ENCODE measurements around the gene MB21D2.

The MB21D2 gene

GRCh38 chr3:192887047-192887446 is 30.6 kb downstream of the MB21D2 start:
- Histone ChIP-seq H3K4me1 (ENCODE audit: control insufficient read depth, insufficient read depth, low read length) (peaks cover 24% of the 10 kb centered on the region), H3K9me3 (ENCODE audit: control insufficient read depth, low read length) (no peaks in the 10 kb centered on the region), H3K4me3 (ENCODE audit: low read length) (no peak overlapping the region), H3K27me3 (ENCODE audit: control insufficient read depth, insufficient read depth, low read length) (no peaks in the 10 kb centered on the region), H3K9ac (ENCODE audit: low read length) (no peak overlapping the region), H3K36me3 (ENCODE audit: control insufficient read depth, insufficient read depth, low read length) (no peaks in the 10 kb centered on the region)

- H3K4me3 ChIP-seq (ENCODE audit: low read length): no peak overlapping the region
- peaks cover 21% of the 10 kb centered on the region for H3K4me1 ChIP-seq (ENCODE audit: control insufficient read depth, insufficient read depth, low read length)
- no peaks in the 10 kb centered on the region for H3K9me3 ChIP-seq (ENCODE audit: control insufficient read depth, low read length)
- no peaks in the 10 kb centered on the region for H3K36me3 ChIP-seq (ENCODE audit: control insufficient read depth, insufficient read depth, low read length)
- no peaks in the 10 kb centered on the region for H3K27me3 ChIP-seq (ENCODE audit: control insufficient read depth, insufficient read depth, low read length)
- H3K9ac ChIP-seq (ENCODE audit: low read length): no peak overlapping the region
These were observed 32.6 kb downstream of the MB21D2 start for GRCh38 chr3:192884777-192885773.

GRCh38 chr3:192883512-192883911 is 34.1 kb downstream of the MB21D2 start:
- Histone ChIP-seq H3K4me1 (ENCODE audit: control insufficient read depth, insufficient read depth, low read length) (peaks cover 7% of the 10 kb centered on the region), H3K9me3 (ENCODE audit: control insufficient read depth, low read length) (no peaks in the 10 kb centered on the region), H3K27me3 (ENCODE audit: control insufficient read depth, insufficient read depth, low read length) (no peaks in the 10 kb centered on the region), H3K36me3 (ENCODE audit: control insufficient read depth, insufficient read depth, low read length) (no peaks in the 10 kb centered on the region), H3K9ac (ENCODE audit: low read length) (no peak overlapping the region), H3K4me3 (ENCODE audit: low read length) (no peak overlapping the region)

- H3K4me1 ChIP-seq (ENCODE audit: control insufficient read depth, insufficient read depth, low read length): no peaks in the 10 kb centered on the region
- no peak overlapping the region for H3K9ac ChIP-seq (ENCODE audit: low read length)
- no peaks in the 10 kb centered on the region for H3K9me3 ChIP-seq (ENCODE audit: control insufficient read depth, low read length)
- H3K4me3 ChIP-seq (ENCODE audit: low read length): no peak overlapping the region
- no peaks in the 10 kb centered on the region for H3K27me3 ChIP-seq (ENCODE audit: control insufficient read depth, insufficient read depth, low read length)
- no peaks in the 10 kb centered on the region for H3K36me3 ChIP-seq (ENCODE audit: control insufficient read depth, insufficient read depth, low read length)
These were observed 36.4 kb downstream of the MB21D2 start for GRCh38 chr3:192881159-192881786.

- Histone ChIP-seq H3K9ac (ENCODE audit: low read length) (no peak overlapping the region), H3K36me3 (ENCODE audit: control insufficient read depth, insufficient read depth, low read length) (no peaks in the 10 kb centered on the region), H3K9me3 (ENCODE audit: control insufficient read depth, low read length) (no peaks in the 10 kb centered on the region)
These were observed 37.3 kb downstream of the MB21D2 start for GRCh38 chr3:192880313-192880712.

GRCh38 chr3:192879346-192880031 is 38.2 kb downstream of the MB21D2 start:
- Histone ChIP-seq H3K4me1 (ENCODE audit: control insufficient read depth, insufficient read depth, low read length) (peaks cover 4% of the 10 kb centered on the region), H3K4me3 (ENCODE audit: low read length) (no peak overlapping the region), H3K9me3 (ENCODE audit: control insufficient read depth, low read length) (no peaks in the 10 kb centered on the region), H3K9ac (ENCODE audit: low read length) (no peak overlapping the region), H3K27me3 (ENCODE audit: control insufficient read depth, insufficient read depth, low read length) (no peaks in the 10 kb centered on the region), H3K36me3 (ENCODE audit: control insufficient read depth, insufficient read depth, low read length) (no peaks in the 10 kb centered on the region)

More at GRCh38 chr3:192880313-192880712, 37.3 kb downstream of the MB21D2 start:
- Histone ChIP-seq H3K27me3 (ENCODE audit: control insufficient read depth, insufficient read depth, low read length) (no peaks in the 10 kb centered on the region), H3K4me3 (ENCODE audit: low read length) (no peak overlapping the region), H3K4me1 (ENCODE audit: control insufficient read depth, insufficient read depth, low read length) (no peaks in the 10 kb centered on the region)

GRCh38 chr3:192875971-192876565 is 41.6 kb downstream of the MB21D2 start:
- no peaks in the 10 kb centered on the region for H3K36me3 ChIP-seq (ENCODE audit: control insufficient read depth, insufficient read depth, low read length)
- H3K4me3 ChIP-seq (ENCODE audit: low read length): no peak overlapping the region
- peaks cover 4% of the 10 kb centered on the region for H3K4me1 ChIP-seq (ENCODE audit: control insufficient read depth, insufficient read depth, low read length)
- no peaks in the 10 kb centered on the region for H3K27me3 ChIP-seq (ENCODE audit: control insufficient read depth, insufficient read depth, low read length)
- no peaks in the 10 kb centered on the region for H3K9me3 ChIP-seq (ENCODE audit: control insufficient read depth, low read length)
- H3K9ac ChIP-seq (ENCODE audit: low read length): no peak overlapping the region

- no peaks in the 10 kb centered on the region for H3K27me3 ChIP-seq (ENCODE audit: control insufficient read depth, insufficient read depth, low read length)
These were observed 46.8 kb downstream of the MB21D2 start for GRCh38 chr3:192870822-192871221.

GRCh38 chr3:192869131-192870031 is 48.3 kb downstream of the MB21D2 start:
- no peaks in the 10 kb centered on the region for H3K9me3 ChIP-seq (ENCODE audit: control insufficient read depth, low read length)
- no peak overlapping the region for H3K4me3 ChIP-seq (ENCODE audit: low read length)
- H3K9ac ChIP-seq (ENCODE audit: low read length): no peak overlapping the region

More at GRCh38 chr3:192870822-192871221, 46.8 kb downstream of the MB21D2 start:
- Histone ChIP-seq H3K4me3 (ENCODE audit: low read length) (no peak overlapping the region), H3K9ac (ENCODE audit: low read length) (no peak overlapping the region), H3K9me3 (ENCODE audit: control insufficient read depth, low read length) (no peaks in the 10 kb centered on the region), H3K36me3 (ENCODE audit: control insufficient read depth, insufficient read depth, low read length) (no peaks in the 10 kb centered on the region), H3K4me1 (ENCODE audit: control insufficient read depth, insufficient read depth, low read length) (peaks cover 4% of the 10 kb centered on the region)

GRCh38 chr3:192867645-192868044 is 50.0 kb downstream of the MB21D2 start:
- H3K4me3 ChIP-seq (ENCODE audit: low read length): no peak overlapping the region
- H3K9ac ChIP-seq (ENCODE audit: low read length): no peak overlapping the region
- H3K36me3 ChIP-seq (ENCODE audit: control insufficient read depth, insufficient read depth, low read length): no peaks in the 10 kb centered on the region
- no peaks in the 10 kb centered on the region for H3K27me3 ChIP-seq (ENCODE audit: control insufficient read depth, insufficient read depth, low read length)
- peaks cover 3% of the 10 kb centered on the region for H3K4me1 ChIP-seq (ENCODE audit: control insufficient read depth, insufficient read depth, low read length)
- H3K9me3 ChIP-seq (ENCODE audit: control insufficient read depth, low read length): no peaks in the 10 kb centered on the region

More at GRCh38 chr3:192869131-192870031, 48.3 kb downstream of the MB21D2 start:
- no peaks in the 10 kb centered on the region for H3K36me3 ChIP-seq (ENCODE audit: control insufficient read depth, insufficient read depth, low read length)
- H3K27me3 ChIP-seq (ENCODE audit: control insufficient read depth, insufficient read depth, low read length): no peaks in the 10 kb centered on the region
- no peaks in the 10 kb centered on the region for H3K4me1 ChIP-seq (ENCODE audit: control insufficient read depth, insufficient read depth, low read length)

GRCh38 chr3:192866804-192867203 is 50.9 kb downstream of the MB21D2 start:
- no peaks in the 10 kb centered on the region for H3K36me3 ChIP-seq (ENCODE audit: control insufficient read depth, insufficient read depth, low read length)
- peaks cover 11% of the 10 kb centered on the region for H3K4me1 ChIP-seq (ENCODE audit: control insufficient read depth, insufficient read depth, low read length)
- no peaks in the 10 kb centered on the region for H3K9me3 ChIP-seq (ENCODE audit: control insufficient read depth, low read length)
- H3K9ac ChIP-seq (ENCODE audit: low read length): no peak overlapping the region
- no peaks in the 10 kb centered on the region for H3K27me3 ChIP-seq (ENCODE audit: control insufficient read depth, insufficient read depth, low read length)
- H3K4me3 ChIP-seq (ENCODE audit: low read length): no peak overlapping the region

Measured in mucosa of stomach (tissue), 1 donor.